ENCODE data around the gene LUZP2.

DNA sequence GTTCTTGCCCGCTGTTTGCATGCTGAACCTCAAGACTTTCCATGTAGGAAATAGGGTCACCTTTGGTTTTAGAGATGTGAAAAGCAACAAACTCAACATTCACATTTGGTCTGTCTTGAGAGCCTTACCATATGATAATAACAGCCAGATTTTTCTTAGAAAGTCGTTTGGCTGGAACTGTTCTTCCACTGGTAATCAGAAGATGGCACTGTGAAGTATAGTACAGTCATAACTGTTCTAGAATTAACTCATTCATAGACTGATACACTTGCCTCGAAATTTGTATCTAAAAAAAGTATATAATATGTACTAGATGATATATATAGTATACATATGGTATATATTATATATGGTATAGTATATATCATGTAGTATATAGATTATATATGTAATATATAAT, 12.3 kb downstream of the LUZP2 start:
- TF ChIP-seq GATA2 (IDR thresholded peaks at IDR 0.05; ENCODE audit: low read depth, low read length) (no peak), GATA3 (IDR thresholded peaks at IDR 0.05; ENCODE audit: low read depth, low read length) (no peak)
